ENCODE data around the gene CATSPERZ.

The CATSPERZ gene

DNA sequence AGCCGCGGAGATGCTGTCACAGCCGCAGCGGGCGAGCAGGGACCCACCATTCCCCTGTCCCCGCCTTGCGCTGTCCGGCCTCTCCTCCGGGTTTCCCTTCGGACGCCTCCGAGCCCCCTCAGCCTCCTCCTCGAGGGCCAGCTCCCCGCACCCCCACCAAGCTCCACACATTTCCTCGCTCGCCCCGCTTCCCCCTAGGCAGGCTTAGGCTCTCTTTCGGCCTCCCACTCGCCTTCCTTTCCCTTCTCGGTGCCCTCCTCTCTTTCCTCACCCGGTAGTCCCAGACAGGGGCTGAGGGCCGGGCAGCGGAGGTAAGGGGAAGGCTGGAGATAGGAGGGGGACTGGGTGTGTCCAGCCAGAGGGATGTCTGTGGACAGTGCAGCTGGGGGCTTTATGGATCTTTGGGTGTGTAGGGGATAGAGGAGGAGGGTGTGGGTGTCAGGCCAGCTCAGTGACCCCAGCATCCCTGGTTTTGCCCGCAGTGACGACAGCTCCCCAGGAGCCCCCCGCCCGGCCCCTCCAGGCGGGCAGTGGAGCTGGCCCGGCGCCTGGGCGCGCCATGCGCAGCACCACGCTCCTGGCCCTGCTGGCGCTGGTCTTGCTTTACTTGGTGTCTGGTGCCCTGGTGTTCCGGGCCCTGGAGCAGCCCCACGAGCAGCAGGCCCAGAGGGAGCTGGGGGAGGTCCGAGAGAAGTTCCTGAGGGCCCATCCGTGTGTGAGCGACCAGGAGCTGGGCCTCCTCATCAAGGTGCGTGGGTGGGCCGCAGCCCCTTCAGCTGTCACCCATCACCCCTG lies 7.5 kb upstream of the CATSPERZ start:
- TF ChIP-seq, protein P1, sequence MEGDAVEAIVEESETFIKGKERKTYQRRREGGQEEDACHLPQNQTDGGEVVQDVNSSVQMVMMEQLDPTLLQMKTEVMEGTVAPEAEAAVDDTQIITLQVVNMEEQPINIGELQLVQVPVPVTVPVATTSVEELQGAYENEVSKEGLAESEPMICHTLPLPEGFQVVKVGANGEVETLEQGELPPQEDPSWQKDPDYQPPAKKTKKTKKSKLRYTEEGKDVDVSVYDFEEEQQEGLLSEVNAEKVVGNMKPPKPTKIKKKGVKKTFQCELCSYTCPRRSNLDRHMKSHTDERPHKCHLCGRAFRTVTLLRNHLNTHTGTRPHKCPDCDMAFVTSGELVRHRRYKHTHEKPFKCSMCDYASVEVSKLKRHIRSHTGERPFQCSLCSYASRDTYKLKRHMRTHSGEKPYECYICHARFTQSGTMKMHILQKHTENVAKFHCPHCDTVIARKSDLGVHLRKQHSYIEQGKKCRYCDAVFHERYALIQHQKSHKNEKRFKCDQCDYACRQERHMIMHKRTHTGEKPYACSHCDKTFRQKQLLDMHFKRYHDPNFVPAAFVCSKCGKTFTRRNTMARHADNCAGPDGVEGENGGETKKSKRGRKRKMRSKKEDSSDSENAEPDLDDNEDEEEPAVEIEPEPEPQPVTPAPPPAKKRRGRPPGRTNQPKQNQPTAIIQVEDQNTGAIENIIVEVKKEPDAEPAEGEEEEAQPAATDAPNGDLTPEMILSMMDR (IDR thresholded peaks at IDR 0.05; ENCODE audit: low read depth, low read length, missing control alignments) = no peak
- DNase-seq (ENCODE audit: low read depth) = no peak
- no peak overlapping the region; the same call in 1 of the 2 replicates for H3K4me3 ChIP-seq (ENCODE audit: low read depth, low read length)

DNA sequence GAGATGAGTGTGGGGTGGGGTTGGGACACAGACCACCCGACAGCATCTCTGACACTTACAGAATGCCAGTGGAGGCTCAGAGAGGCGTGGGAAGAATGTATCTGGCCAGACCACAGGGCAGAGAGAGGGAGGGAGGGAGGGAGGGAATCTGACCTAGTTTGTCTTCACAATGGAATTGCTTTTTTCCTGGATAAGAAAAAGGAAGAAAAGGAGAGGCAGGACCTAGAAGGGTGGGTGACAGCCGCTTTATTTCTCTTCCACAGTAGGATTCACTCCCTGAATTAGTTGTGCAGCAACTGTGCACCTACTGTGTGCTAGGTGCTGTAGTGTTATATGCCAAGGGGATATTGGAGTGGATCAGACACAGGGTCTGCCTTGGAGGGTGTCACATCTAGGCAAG lies 5.4 kb upstream of the CATSPERZ start:
- no peak overlapping the region for H3K4me3 ChIP-seq (ENCODE audit: low read depth, low read length)
- TF ChIP-seq, protein P1 (IDR thresholded peaks at IDR 0.05; ENCODE audit: low read depth, low read length, missing control alignments) = no peak
- no peak for DNase-seq (ENCODE audit: low read depth)

DNA sequence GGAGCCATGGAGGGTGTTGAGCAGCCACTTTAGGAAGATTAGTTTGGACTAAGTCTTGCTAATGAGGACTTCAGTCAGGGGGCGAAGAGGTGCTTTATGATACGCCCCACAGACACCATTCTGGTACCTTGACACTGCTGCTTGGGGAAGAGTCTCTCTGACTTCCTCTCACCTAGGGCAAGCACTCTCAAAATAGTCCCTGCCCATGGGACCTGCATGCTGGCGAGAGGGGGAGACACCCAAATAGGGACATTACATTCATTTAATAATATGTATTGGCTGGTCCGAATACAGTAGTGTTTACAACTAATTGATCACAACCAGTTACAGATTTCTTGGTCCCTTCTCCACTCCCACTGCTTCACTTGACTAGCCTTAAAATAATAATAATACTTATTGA lies 4.4 kb upstream of the CATSPERZ start:
- TF ChIP-seq, protein P1 (IDR thresholded peaks at IDR 0.05; ENCODE audit: low read depth, low read length, missing control alignments) = no peak
- H3K4me3 ChIP-seq (ENCODE audit: low read depth, low read length) = no peak overlapping the region
- no peak for DNase-seq (ENCODE audit: low read depth)

DNA sequence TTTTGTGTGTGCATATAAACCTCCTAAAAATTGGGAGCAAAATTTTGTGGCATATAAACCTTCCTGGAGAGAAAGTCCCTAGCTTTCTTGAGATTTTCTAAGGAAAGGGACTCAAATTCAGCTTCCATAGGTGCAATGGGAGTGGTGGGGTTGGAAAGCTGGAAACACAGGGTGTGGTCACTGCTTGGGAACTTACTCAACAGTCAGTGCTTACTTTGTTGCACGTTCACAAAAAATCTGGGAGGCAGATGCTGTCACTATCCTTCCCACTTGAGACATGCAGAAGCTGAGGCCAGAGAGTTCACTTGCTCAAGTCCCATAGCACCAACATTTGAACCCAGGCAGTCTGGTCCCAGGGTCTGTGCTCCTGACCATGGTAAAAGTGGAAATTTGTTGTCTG lies 3.9 kb upstream of the CATSPERZ start:
- DNase-seq (ENCODE audit: low read depth) = no peak
- TF ChIP-seq, protein P1 (IDR thresholded peaks at IDR 0.05; ENCODE audit: low read depth, low read length, missing control alignments) = no peak
- H3K4me3 ChIP-seq (ENCODE audit: low read depth, low read length) = no peak overlapping the region

DNA sequence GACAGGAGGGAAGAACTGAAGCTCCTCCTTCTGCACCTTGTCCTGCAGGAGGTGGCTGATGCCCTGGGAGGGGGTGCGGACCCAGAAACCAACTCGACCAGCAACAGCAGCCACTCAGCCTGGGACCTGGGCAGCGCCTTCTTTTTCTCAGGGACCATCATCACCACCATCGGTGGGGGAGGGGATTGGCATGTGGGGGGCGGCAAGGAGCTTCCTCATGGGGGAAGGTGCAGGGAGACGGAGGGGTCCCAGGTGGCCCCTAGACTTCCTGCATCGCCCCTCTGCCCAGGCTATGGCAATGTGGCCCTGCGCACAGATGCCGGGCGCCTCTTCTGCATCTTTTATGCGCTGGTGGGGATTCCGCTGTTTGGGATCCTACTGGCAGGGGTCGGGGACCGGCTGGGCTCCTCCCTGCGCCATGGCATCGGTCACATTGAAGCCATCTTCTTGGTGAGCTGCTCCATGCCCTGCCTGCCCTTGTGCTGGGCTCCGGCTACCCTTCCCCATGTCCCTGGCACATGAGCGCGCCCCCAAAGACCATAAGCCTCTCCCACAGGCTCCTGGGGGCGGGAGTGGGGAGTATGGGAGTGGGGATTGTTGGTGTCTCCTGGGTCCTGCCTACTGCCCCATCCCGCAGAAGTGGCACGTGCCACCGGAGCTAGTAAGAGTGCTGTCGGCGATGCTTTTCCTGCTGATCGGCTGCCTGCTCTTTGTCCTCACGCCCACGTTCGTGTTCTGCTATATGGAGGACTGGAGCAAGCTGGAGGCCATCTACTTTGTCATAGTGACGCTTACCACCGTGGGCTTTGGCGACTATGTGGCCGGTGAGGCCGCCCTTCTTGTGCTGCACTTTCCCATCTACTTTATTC lies 3.1 kb upstream of the CATSPERZ start:
- no peak for DNase-seq (ENCODE audit: low read depth)
- H3K4me3 ChIP-seq (ENCODE audit: low read depth, low read length) = no peak overlapping the region
- TF ChIP-seq, protein P1 (IDR thresholded peaks at IDR 0.05; ENCODE audit: low read depth, low read length, missing control alignments) = no peak

DNA sequence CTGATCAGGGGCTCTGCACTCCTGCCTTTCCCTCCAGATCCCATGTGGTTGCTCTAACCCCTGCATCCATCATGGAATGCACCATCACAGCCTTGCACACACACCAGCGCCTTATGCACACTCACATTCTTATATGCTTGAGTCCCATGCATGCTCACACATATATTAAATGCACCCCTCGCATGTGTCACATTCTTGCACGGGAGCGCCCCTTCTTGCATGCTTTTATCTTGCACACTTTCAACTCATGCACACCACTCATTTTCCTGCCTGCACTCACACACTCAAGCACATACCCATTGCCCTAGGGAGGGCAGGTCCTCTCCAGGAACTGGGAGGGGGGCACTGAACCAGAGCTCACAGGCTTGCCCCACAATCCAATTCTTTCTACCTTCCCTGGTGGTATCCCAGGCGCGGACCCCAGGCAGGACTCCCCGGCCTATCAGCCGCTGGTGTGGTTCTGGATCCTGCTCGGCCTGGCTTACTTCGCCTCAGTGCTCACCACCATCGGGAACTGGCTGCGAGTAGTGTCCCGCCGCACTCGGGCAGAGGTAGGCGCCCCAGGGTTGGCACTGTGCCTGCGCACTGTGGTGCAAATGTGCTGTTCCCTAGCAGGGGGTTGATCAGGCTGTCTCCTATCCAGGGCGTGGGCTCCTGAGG lies 2.3 kb upstream of the CATSPERZ start:
- no peak for DNase-seq (ENCODE audit: low read depth)
- no peak overlapping the region for H3K4me3 ChIP-seq (ENCODE audit: low read depth, low read length)
- TF ChIP-seq, protein P1 (IDR thresholded peaks at IDR 0.05; ENCODE audit: low read depth, low read length, missing control alignments) = no peak

All from GM12864 (cell line).